GM18505 (cell line): ENCODE measurements around the gene THADA.
"Not testable (repeated sequence)": the region's sequence is repeated elsewhere in the genome, so short reads cannot be mapped to it uniquely, and the experiment has no call there.

Experiments
- ATAC-seq: cut with Tn5 transposase; IDR thresholded peaks from one replicate; pipeline ENCODE4 v1.9.1; 2021; ENCODE audit not compliant: unreplicated experiment
- POLR2A ChIP-seq: IDR thresholded peaks from 4 replicates; pipeline ENCODE4 v1.6.1; 2011; ENCODE audit warnings: borderline replicate concordance; ENCODE audit not compliant: insufficient read depth, insufficient read length; ENCODE audit errors: extremely low read depth

THADA gene

GRCh38 chr2:43199492-43200488, 396.0 kb downstream of the THADA start:
- ATAC-seq, result no peak
- TF ChIP-seq POLR2A, result no peak

- no peak for ATAC-seq
- no peak for TF ChIP-seq POLR2A
Measured at GRCh38 chr2:43198263-43198662, 397.6 kb downstream of the THADA start.

- no peak for TF ChIP-seq POLR2A
- ATAC-seq, result no peak
Measured at GRCh38 chr2:43197588-43197896, 398.3 kb downstream of the THADA start.

- TF ChIP-seq POLR2A, result no peak
- ATAC-seq, result no peak
Measured at GRCh38 chr2:43196768-43197587, 398.9 kb downstream of the THADA start.

- no peak for TF ChIP-seq POLR2A
- ATAC-seq, result peak; percentile 30
Measured at GRCh38 chr2:43194121-43194869, 401.5 kb downstream of the THADA start.

GRCh38 chr2:43193652-43194120, 402.2 kb downstream of the THADA start:
- ATAC-seq, result peak; percentile 7
- TF ChIP-seq POLR2A, result no peak

- TF ChIP-seq POLR2A, result no peak
- ATAC-seq, result no peak
Measured at GRCh38 chr2:43192744-43193651, 402.8 kb downstream of the THADA start.

GRCh38 chr2:43191947-43192516, 403.8 kb downstream of the THADA start:
- no peak for ATAC-seq

GRCh38 chr2:43190311-43191052, 405.4 kb downstream of the THADA start:
- no peak for TF ChIP-seq POLR2A
- no peak for ATAC-seq

More at GRCh38 chr2:43191947-43192516, 403.8 kb downstream of the THADA start:
- no peak for TF ChIP-seq POLR2A

- not testable (repeated sequence) for ATAC-seq
Measured at GRCh38 chr2:43189861-43190260, 406.0 kb downstream of the THADA start.
